Lower leg skin (tissue), 3 donors: ENCODE measurements around the gene MTRF1.

ENCODE experiments used
- POLR2A ChIP-seq, 2 donors: fragments of 450-650 bp; IDR thresholded peaks; one replicate each; pipeline ENCODE4 v1.6.1; 2016 to 2017; ENCODE audit warnings: antibody characterized with exemption in 2 of 2, mild to moderate bottlenecking in 1 of 2, moderate library complexity in 1 of 2
- TF ChIP-seq, protein P1 (sequence below), 3 donors: fragments of 450-650 bp; IDR thresholded peaks; one replicate each; pipeline ENCODE4 v1.5.1; 2016; ENCODE audit warnings: antibody characterized with exemption in 3 of 3, mild to moderate bottlenecking in 3 of 3, moderate library complexity in 2 of 3

DNA sequence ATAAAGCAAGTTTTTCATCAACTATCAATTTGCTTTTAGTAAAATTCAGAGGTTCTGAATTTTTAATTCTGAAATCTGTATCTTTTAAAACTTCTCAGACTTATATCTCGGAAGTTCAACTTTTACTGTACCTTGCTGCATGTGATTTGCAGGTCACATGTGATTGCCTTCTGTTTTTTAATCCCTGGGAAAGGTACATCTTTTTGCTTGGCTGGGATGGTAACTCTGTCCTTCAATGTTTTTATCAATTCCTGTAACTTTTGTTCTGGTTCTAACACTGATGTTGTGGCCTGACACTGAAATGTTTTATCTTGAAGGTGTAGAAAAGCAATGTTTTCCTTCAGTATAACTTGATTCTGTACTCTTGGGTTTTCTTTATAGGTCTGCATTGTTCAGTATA is 31.5 kb upstream of the MTRF1 start:
- TF ChIP-seq POLR2A (IDR thresholded peaks at IDR 0.05) = no peak
- TF ChIP-seq, protein P1, sequence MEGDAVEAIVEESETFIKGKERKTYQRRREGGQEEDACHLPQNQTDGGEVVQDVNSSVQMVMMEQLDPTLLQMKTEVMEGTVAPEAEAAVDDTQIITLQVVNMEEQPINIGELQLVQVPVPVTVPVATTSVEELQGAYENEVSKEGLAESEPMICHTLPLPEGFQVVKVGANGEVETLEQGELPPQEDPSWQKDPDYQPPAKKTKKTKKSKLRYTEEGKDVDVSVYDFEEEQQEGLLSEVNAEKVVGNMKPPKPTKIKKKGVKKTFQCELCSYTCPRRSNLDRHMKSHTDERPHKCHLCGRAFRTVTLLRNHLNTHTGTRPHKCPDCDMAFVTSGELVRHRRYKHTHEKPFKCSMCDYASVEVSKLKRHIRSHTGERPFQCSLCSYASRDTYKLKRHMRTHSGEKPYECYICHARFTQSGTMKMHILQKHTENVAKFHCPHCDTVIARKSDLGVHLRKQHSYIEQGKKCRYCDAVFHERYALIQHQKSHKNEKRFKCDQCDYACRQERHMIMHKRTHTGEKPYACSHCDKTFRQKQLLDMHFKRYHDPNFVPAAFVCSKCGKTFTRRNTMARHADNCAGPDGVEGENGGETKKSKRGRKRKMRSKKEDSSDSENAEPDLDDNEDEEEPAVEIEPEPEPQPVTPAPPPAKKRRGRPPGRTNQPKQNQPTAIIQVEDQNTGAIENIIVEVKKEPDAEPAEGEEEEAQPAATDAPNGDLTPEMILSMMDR (IDR thresholded peaks at IDR 0.05) = no peak
